Adrenal gland (tissue), 12 donors: ENCODE data around the gene TASOR2. TPM values are rescaled to one million over a fixed set of nuclear protein-coding genes. Genes with fewer than 3 reads are reported as not detected.

ENCODE experiments used
- DNase-seq, 7 donors: peaks; one replicate each; pipeline ENCODE4 v3.0.0-alpha.2; 2019 to 2020
- H3K27ac ChIP-seq, 5 donors: fragments of 200-600 bp; sonication (generic) in 4 of 5; 1 replicate in 3 of 5; 2 replicates in 2 of 5; pipeline versions ENCODE4 v1.5.1 to v1.8.0; 2016 to 2020; ENCODE audit warnings: mild to moderate bottlenecking in 1 of 5
- H3K27me3 ChIP-seq: fragments of 200-600 bp; 2 replicates; pipeline ENCODE4 v1.8.0; 2021
- H3K36me3 ChIP-seq, 2 donors: fragments of 200-600 bp; replicated peaks in 1 of 2; 1 replicate in 1 of 2; 2 replicates in 1 of 2; pipeline versions ENCODE4 v1.5.1 to v1.8.0; 2018 to 2022
- H3K4me1 ChIP-seq, 2 donors: fragments of 200-600 bp; replicated peaks in 1 of 2; 1 replicate in 1 of 2; 2 replicates in 1 of 2; pipeline versions ENCODE4 v1.5.1 to v1.8.0; 2018 to 2021
- H3K4me3 ChIP-seq, 4 donors: fragments of 200-600 bp; sonication (generic) in 3 of 4; one replicate each; pipeline ENCODE4 v1.5.1; 2016 to 2018
- H3K9me3 ChIP-seq, 3 donors: fragments of 200-600 bp; sonication (generic) in 1 of 3; replicated peaks in 1 of 3; 1 replicate in 2 of 3; 2 replicates in 1 of 3; pipeline versions ENCODE4 v1.5.1 to v1.8.0; 2016 to 2021
- CTCF ChIP-seq, 6 experiments: fragments of 450-650 bp in 4 of 6; fragments of 200-600 bp in 2 of 6; sonication (generic) in 1 of 6; IDR thresholded peaks; 1 replicate in 5 of 6; 2 replicates in 1 of 6; pipeline versions ENCODE4 v1.5.1 to v1.8.0; 2016 to 2021; ENCODE audit warnings: antibody characterized with exemption in 6 of 6, mild to moderate bottlenecking in 2 of 6, moderate library complexity in 1 of 6
- POLR2A ChIP-seq, 2 donors: fragments of 450-650 bp; IDR thresholded peaks; one replicate each; pipeline ENCODE4 v1.6.1; 2017; ENCODE audit warnings: antibody characterized with exemption in 2 of 2, mild to moderate bottlenecking in 2 of 2, moderate library complexity in 1 of 2
- WGBS, 4 donors: extraction: QIAGEN DNeasy Blood & Tissue Kit in 2 of 4; methylation state at CpG; one replicate each; pipeline versions ENCODE4 v1.1.5 to v1.1.7; 2013 to 2017; 5-methylcytosine and 5-hydroxymethylcytosine counted together
- intact Hi-C, 2 donors: fragments of 100-400 bp; cut with DNase I; formaldehyde crosslinking; loops; one replicate each; pipeline versions ENCODE4 v1.14.1 to v1.15.0; 2022 to 2023
- polyA plus RNA-seq, 3 donors: library from polyadenylated mRNA; stranded (reverse); fragments of 200-250 nt in 2 of 3; fragments of 350-450 nt in 1 of 3; fragmentation: Illumina TruSeq in 1 of 3; extraction: RNeasy Lipid Tissue Mini Kit (QIAGEN cat#74804) in 1 of 3; gene quantifications; one replicate each; pipeline ENCODE4 v1.2.3, GENCODE V29; 2013 to 2014
- total RNA-seq, 9 donors: library from RNA; depleted of rRNA in 4 of 9; stranded (reverse); fragments of >200 nt in 4 of 9; fragments of 120-200 nt in 1 of 9; fragmentation: NEBNext Ultra II Directional in 1 of 9; extraction: Animal tissue kit (Norgen Biotek cat#: 25700) in 1 of 9; gene quantifications; one replicate each; pipeline versions ENCODE4 v1.1.0 to v1.2.4, GENCODE V29; 2013 to 2023
- donor health status: healthy with polysubstance abuse.
- donor health status: Bipolar disorder and iron deficiency.
- donor health status: DM: yes; HTN: yes; CAD: no.
- donor health status: DM: no; HTN: no; CAD: no.
- donor health status: DM: no; HTN: no; CAD: no.
- donor health status: DM: yes; HTN: yes; CAD: no.

TASOR2 gene
- total and polyA plus RNA-seq, 12 donors: 15.4 to 182 (median 51.1) TPM

GRCh38 chr10:5639066-5639465, 45.6 kb upstream of the TASOR2 start:
- Histone ChIP-seq H3K27ac (no peak overlapping the region), H3K4me3 (no peak overlapping the region), H3K27me3 (no peaks in the 10 kb centered on the region), H3K9me3 (no peaks in the 10 kb centered on the region), H3K36me3 (peaks cover 0 to 42% of the 10 kb centered on the region in 2 donors), H3K4me1 (peaks cover 0 to 7% of the 10 kb centered on the region in 2 donors)
- TF ChIP-seq CTCF (IDR thresholded peaks at IDR 0.05): no peak
- no peak for TF ChIP-seq POLR2A (IDR thresholded peaks at IDR 0.05)
- no peak for DNase-seq
- intact Hi-C loops: no loop called here
- 89 to 96% (median 94%) methylated on average over 11 to 17 of the region's 17 CpGs for WGBS, 4 donors

GRCh38 chr10:5640036-5640435, 44.6 kb upstream of the TASOR2 start:
- intact Hi-C loops: no loop called here
- Histone ChIP-seq H3K4me1 (peaks cover 0 to 12% of the 10 kb centered on the region in 2 donors), H3K27me3 (no peaks in the 10 kb centered on the region), H3K4me3 (no peak overlapping the region), H3K36me3 (peaks cover 0 to 51% of the 10 kb centered on the region in 2 donors), H3K27ac (no peak overlapping the region), H3K9me3 (no peaks in the 10 kb centered on the region)
- WGBS, 4 donors: 88 to 92% (median 89%) methylated on average over 5 to 12 of the region's 12 CpGs
- DNase-seq: no peak
- TF ChIP-seq CTCF (IDR thresholded peaks at IDR 0.05) (no peak), POLR2A (IDR thresholded peaks at IDR 0.05) (no peak)

- H3K4me1 ChIP-seq: peaks cover 0 to 14% of the 10 kb centered on the region in 2 donors
- 82 to 95% (median 89%) methylated on average over 11 to 13 of the region's 13 CpGs for WGBS, 4 donors
- H3K27me3 ChIP-seq: no peaks in the 10 kb centered on the region
- H3K4me3 ChIP-seq: no peak overlapping the region
- TF ChIP-seq CTCF (IDR thresholded peaks at IDR 0.05) (no peak), POLR2A (IDR thresholded peaks at IDR 0.05) (no peak)
- intact Hi-C loops: no loop called here
- H3K9me3 ChIP-seq: no peaks in the 10 kb centered on the region
- H3K36me3 ChIP-seq: peaks cover 0 to 51% of the 10 kb centered on the region in 2 donors
- no peak for DNase-seq
- H3K27ac ChIP-seq: no peak overlapping the region
Observed at GRCh38 chr10:5640501-5640900, 44.1 kb upstream of the TASOR2 start.

GRCh38 chr10:5641501-5641900, 43.1 kb upstream of the TASOR2 start:
- intact Hi-C loops: no loop called here
- peaks cover 0 to 14% of the 10 kb centered on the region in 2 donors for H3K4me1 ChIP-seq
- H3K27me3 ChIP-seq: no peaks in the 10 kb centered on the region
- WGBS, 4 donors: 91 to 97% (median 94%) methylated on average over 7 to 25 of the region's 25 CpGs
- H3K4me3 ChIP-seq: no peak overlapping the region
- TF ChIP-seq CTCF (IDR thresholded peaks at IDR 0.05) (no peak), POLR2A (IDR thresholded peaks at IDR 0.05) (no peak)
- no peak overlapping the region for H3K27ac ChIP-seq
- peaks cover 0 to 51% of the 10 kb centered on the region in 2 donors for H3K36me3 ChIP-seq
- no peaks in the 10 kb centered on the region for H3K9me3 ChIP-seq
- no peak for DNase-seq
